HG03342 (cell line): ENCODE results near the gene TRAF6.
"Not testable (repeated sequence)": the region's sequence is repeated elsewhere in the genome, so short reads cannot be mapped to it uniquely, and the experiment has no call there.

Experiments used
- ATAC-seq: cut with Tn5 transposase; IDR thresholded peaks from one replicate; pipeline ENCODE4 v1.9.1; 2021; ENCODE audit warnings: mild to moderate bottlenecking, moderate library complexity; ENCODE audit not compliant: unreplicated experiment

The TRAF6 gene

GRCh38 chr11:36493332-36493731 lies 16.7 kb downstream of the TRAF6 start:
- ATAC-seq = no peak

GRCh38 chr11:36492724-36493304 lies 17.3 kb downstream of the TRAF6 start:
- ATAC-seq = no peak

GRCh38 chr11:36490026-36490806 lies 19.9 kb downstream of the TRAF6 start:
- no peak for ATAC-seq

GRCh38 chr11:36488096-36488495 lies 22.0 kb downstream of the TRAF6 start:
- ATAC-seq = no peak

GRCh38 chr11:36487619-36488018 lies 22.5 kb downstream of the TRAF6 start:
- no peak for ATAC-seq

GRCh38 chr11:36485298-36486002 lies 24.6 kb downstream of the TRAF6 start:
- no peak for ATAC-seq

- ATAC-seq = not testable (repeated sequence)
Measured at GRCh38 chr11:36483042-36483441, 27.0 kb downstream of the TRAF6 start.

GRCh38 chr11:36480833-36481232 lies 29.2 kb downstream of the TRAF6 start:
- ATAC-seq = no peak

- ATAC-seq = no peak
Measured at GRCh38 chr11:36478700-36479329, 31.3 kb downstream of the TRAF6 start.

- ATAC-seq = no peak
Measured at GRCh38 chr11:36475192-36475591, 34.9 kb downstream of the TRAF6 start.

- ATAC-seq = no peak
Measured at GRCh38 chr11:36471577-36471976, 38.5 kb downstream of the TRAF6 start.

- ATAC-seq = no peak
Measured at GRCh38 chr11:36469881-36470802, 39.9 kb downstream of the TRAF6 start.

- no peak for ATAC-seq
Measured at GRCh38 chr11:36469063-36469462, 41.0 kb downstream of the TRAF6 start.

GRCh38 chr11:36467916-36468315 lies 42.2 kb downstream of the TRAF6 start:
- no peak for ATAC-seq

GRCh38 chr11:36467012-36467411 lies 43.1 kb downstream of the TRAF6 start:
- no peak for ATAC-seq

GRCh38 chr11:36465449-36466163 lies 44.5 kb downstream of the TRAF6 start:
- no peak for ATAC-seq

- ATAC-seq = no peak
Measured at GRCh38 chr11:36464720-36465119, 45.4 kb downstream of the TRAF6 start.

GRCh38 chr11:36463781-36464180 lies 46.3 kb downstream of the TRAF6 start:
- no peak for ATAC-seq

- no peak for ATAC-seq
Measured at GRCh38 chr11:36462321-36462720, 47.8 kb downstream of the TRAF6 start.

GRCh38 chr11:36460220-36460619 lies 49.9 kb downstream of the TRAF6 start:
- no peak for ATAC-seq
